HCT116 (cell line): ENCODE data around the gene ALDH1A2. TPM values are rescaled to one million over a fixed set of nuclear protein-coding genes. Genes with fewer than 3 reads are reported as not detected.

Source experiments
- ATAC-seq: fragments of 200-7000 bp; cut with Tn5 transposase; 2 replicates; pipeline ENCODE4 v1.9.1; 2020; ENCODE audit warnings: mild to moderate bottlenecking, moderate library complexity
- BruUV-seq: library from RNA; stranded (reverse); fragments of 400-500 nt; replicated peaks from 2 replicates; lab custom pipeline; 2021; lab: Mats Ljungman, UMichigan
- CTCF ChIA-PET: fragments of 300-600 bp; sonication (Branson Sonifier 250); formaldehyde crosslinking; loops from one replicate; lab custom pipeline; 2021; ENCODE audit warnings: antibody characterized with exemption; lab: Charles Lee
- POLR2A ChIA-PET: fragments of 300-600, 350-600 bp; sonication (Branson Sonifier 250); formaldehyde crosslinking; loops from one replicate; lab custom pipeline; 2021; ENCODE audit warnings: antibody characterized with exemption; lab: Charles Lee
- RAD21 ChIA-PET, 2 experiments: fragments of 300-600 bp; sonication (Branson Sonifier 250); formaldehyde crosslinking; loops; one replicate each; lab custom pipeline; 2023; ENCODE audit warnings: low total read pairs in 2 of 2; ENCODE audit not compliant: uncharacterized antibody in 2 of 2, unreplicated experiment in 2 of 2, low non-redundant PET in 1 of 2; lab: Charles Lee
- DNase-seq: peaks from one replicate; pipeline ENCODE4 v3.0.0-alpha.2; 2010; ENCODE audit warnings: low read depth, low spot score
- H2AFZ ChIP-seq: fragments of 200-600 bp; shearing (Covaris generic), sonication (generic); 2 replicates; pipeline ENCODE4 v1.6.1; 2017; ENCODE audit warnings: low read depth, mixed run types, mixed read lengths, antibody characterized with exemption, low read length; ENCODE audit not compliant: poor library complexity, severe bottlenecking
- H3K27ac ChIP-seq: 2 replicates; pipeline ENCODE4 v1.5.1; 2012; ENCODE audit warnings: low read depth, low read length
- H3K27me3 ChIP-seq: fragments of 200-600 bp; sonication (generic); 2 replicates; pipeline ENCODE4 v1.6.1; 2016; ENCODE audit warnings: mixed run types, low read length, mixed read lengths; ENCODE audit not compliant: insufficient read depth
- H3K36me3 ChIP-seq, 2 experiments: fragments of 200-500 bp in 1 of 2; fragments of 200-600 bp in 1 of 2; sonication (Bioruptor generic) in 1 of 2; sonication (generic) in 1 of 2; 2 replicates each; pipeline versions ENCODE4 v1.5.1 to v1.6.1; 2014 to 2016; ENCODE audit warnings: low read length in 2 of 2, inconsistent platforms in 1 of 2, mixed read lengths in 1 of 2, mixed run types in 1 of 2; ENCODE audit not compliant: insufficient read depth in 2 of 2, control insufficient read depth in 1 of 2
- H3K4me1 ChIP-seq, 2 experiments: fragments of 200-600 bp in 1 of 2; sonication (generic) in 1 of 2; 2 replicates each; pipeline versions ENCODE4 v1.5.1 to v1.6.1; 2012 to 2017; ENCODE audit warnings: low read length in 2 of 2, inconsistent platforms in 1 of 2, mild to moderate bottlenecking in 1 of 2, mixed read lengths in 1 of 2, mixed run types in 1 of 2, moderate library complexity in 1 of 2; ENCODE audit not compliant: insufficient read depth in 2 of 2, control insufficient read depth in 1 of 2
- H3K4me2 ChIP-seq: fragments of 200-600 bp; sonication (generic); 2 replicates; pipeline ENCODE4 v1.6.1; 2017; ENCODE audit warnings: mixed run types, low read length, mixed read lengths
- H3K4me3 ChIP-seq, 2 experiments: fragments of 200-600 bp in 1 of 2; sonication (generic) in 1 of 2; replicated peaks in 1 of 2; 2 replicates each; pipeline ENCODE4 v1.5.1; 2011 to 2016; ENCODE audit warnings: low read length in 2 of 2, control low read depth in 1 of 2, low read depth in 1 of 2, mild to moderate bottlenecking in 1 of 2, mixed read lengths in 1 of 2, mixed run types in 1 of 2
- H3K79me2 ChIP-seq: fragments of 200-600 bp; sonication (generic); 2 replicates; pipeline ENCODE4 v1.6.1; 2017; ENCODE audit warnings: mild to moderate bottlenecking, mixed run types, low read length, moderate library complexity, mixed read lengths; ENCODE audit not compliant: insufficient read depth
- H3K9ac ChIP-seq: fragments of 200-600 bp; sonication (generic); 2 replicates; pipeline ENCODE4 v1.6.1; 2016; ENCODE audit warnings: low read length, mixed read lengths
- H3K9me2 ChIP-seq: fragments of 200-600 bp; sonication (generic), shearing (Covaris generic); 2 replicates; pipeline ENCODE4 v1.6.1; 2017; ENCODE audit warnings: mixed run types, mild to moderate bottlenecking, moderate library complexity; ENCODE audit not compliant: insufficient read depth
- H3K9me3 ChIP-seq, 2 experiments: fragments of 200-500 bp in 1 of 2; fragments of 200-600 bp in 1 of 2; sonication (Bioruptor generic) in 1 of 2; sonication (generic) in 1 of 2; 2 replicates each; pipeline ENCODE4 v1.6.1; 2014 to 2017; ENCODE audit warnings: low read length in 2 of 2, mixed read lengths in 2 of 2, inconsistent platforms in 1 of 2, low read depth in 1 of 2, mild to moderate bottlenecking in 1 of 2, mixed run types in 1 of 2, moderate library complexity in 1 of 2; ENCODE audit not compliant: control insufficient read depth in 1 of 2, insufficient read depth in 1 of 2
- H4K20me1 ChIP-seq: fragments of 200-600 bp; sonication (generic), shearing (Covaris generic); 2 replicates; pipeline ENCODE4 v1.6.1; 2017; ENCODE audit warnings: mixed run types, mild to moderate bottlenecking, moderate library complexity; ENCODE audit not compliant: insufficient read depth
- CBX3 ChIP-seq: IDR thresholded peaks from 2 replicates; pipeline ENCODE4 v1.6.1; 2012; ENCODE audit warnings: low read depth
- EGR1 ChIP-seq: IDR thresholded peaks from 2 replicates; pipeline ENCODE4 v1.6.1; 2012; ENCODE audit warnings: low read depth
- EZH2 ChIP-seq: fragments of 200-600 bp; sonication (generic); IDR thresholded peaks from 2 replicates; pipeline ENCODE4 v1.6.1; 2017; ENCODE audit warnings: antibody characterized with exemption, mixed run types
- EZH2phosphoT487 ChIP-seq: fragments of 200-600 bp; IDR thresholded peaks from 2 replicates; pipeline ENCODE4 v1.6.1; 2018; ENCODE audit warnings: antibody characterized with exemption, borderline replicate concordance
- FOSL1 ChIP-seq: IDR thresholded peaks from 2 replicates; pipeline ENCODE4 v1.6.1; 2012; ENCODE audit warnings: low read depth
- POLR2AphosphoS5 ChIP-seq: IDR thresholded peaks from 2 replicates; pipeline ENCODE4 v1.6.1; 2011; ENCODE audit warnings: mild to moderate bottlenecking, low read depth, low read length, moderate library complexity
- RAD21 ChIP-seq: IDR thresholded peaks from 2 replicates; pipeline ENCODE4 v1.6.1; 2012; ENCODE audit warnings: low read depth, mild to moderate bottlenecking
- TCF7L2 ChIP-seq: IDR thresholded peaks from 2 replicates; pipeline ENCODE4 v1.7.0; 2011; ENCODE audit warnings: borderline replicate concordance, inconsistent platforms; ENCODE audit not compliant: insufficient read depth, insufficient read length; ENCODE audit errors: extremely low read depth
- ZFX ChIP-seq: fragments of 450-650 bp; IDR thresholded peaks from 2 replicates; pipeline ENCODE4 v1.6.1; 2017
- intact Hi-C: fragments of 100-400 bp; cut with micrococcal nuclease; formaldehyde crosslinking; loops from 2 replicates; pipeline ENCODE4 v1.10.0; 2022
- total RNA-seq: library from RNA; stranded (reverse); gene quantifications from one replicate; pipeline ENCODE4 v1.2.1, GENCODE V29; 2021; ENCODE audit not compliant: unreplicated experiment
- TF ChIP-seq, protein P1 (sequence below), 3 experiments: fragments of 200-600 bp in 1 of 3; sonication (generic) in 1 of 3; IDR thresholded peaks in 2 of 3; conservative IDR thresholded peaks in 1 of 3; 2 replicates each; pipeline ENCODE4 v1.5.1; 2012 to 2017; ENCODE audit warnings: low read depth in 2 of 3, low read length in 2 of 3, antibody characterized with exemption in 1 of 3, borderline replicate concordance in 1 of 3, control low read depth in 1 of 3, mild to moderate bottlenecking in 1 of 3, mixed read lengths in 1 of 3, mixed run types in 1 of 3, moderate library complexity in 1 of 3; ENCODE audit not compliant: insufficient read depth in 1 of 3
- TF ChIP-seq, protein P2 (sequence below): IDR thresholded peaks from 2 replicates; pipeline ENCODE4 v1.6.1; 2012

The ALDH1A2 gene
- total RNA-seq, 1 experiment from 2014 or later = 1.7 TPM

GRCh38 chr15:58042006-58042405 lies 23.5 kb downstream of the ALDH1A2 start:
- Histone ChIP-seq H4K20me1 (no peaks in the 10 kb centered on the region), H2AFZ (no peak overlapping the region), H3K36me3 (no peaks in the 10 kb centered on the region), H3K9me2 (no peaks in the 10 kb centered on the region), H3K4me2 (no peak overlapping the region), H3K4me3 (no peak overlapping the region), H3K79me2 (no peaks in the 10 kb centered on the region), H3K9ac (no peak overlapping the region), H3K27ac (no peak overlapping the region), H3K9me3 (no peaks in the 10 kb centered on the region), H3K27me3 (no peaks in the 10 kb centered on the region), H3K4me1 (no peaks in the 10 kb centered on the region)
- no peak for ATAC-seq
- intact Hi-C loops = no loop called here
- ChIA-PET POLR2A (no interaction called here), CTCF (no interaction called here), RAD21 (no interaction called here)
- DNase-seq = no peak
- BruUV-seq = no TSS peak
- TF ChIP-seq CBX3 (no peak), EZH2phosphoT487 (no peak), POLR2AphosphoS5 (no peak), TCF7L2 (no peak), FOSL1 (no peak), ZFX (no peak), RAD21 (no peak), EGR1 (no peak), EZH2 (no peak)
- TF ChIP-seq, protein P1, sequence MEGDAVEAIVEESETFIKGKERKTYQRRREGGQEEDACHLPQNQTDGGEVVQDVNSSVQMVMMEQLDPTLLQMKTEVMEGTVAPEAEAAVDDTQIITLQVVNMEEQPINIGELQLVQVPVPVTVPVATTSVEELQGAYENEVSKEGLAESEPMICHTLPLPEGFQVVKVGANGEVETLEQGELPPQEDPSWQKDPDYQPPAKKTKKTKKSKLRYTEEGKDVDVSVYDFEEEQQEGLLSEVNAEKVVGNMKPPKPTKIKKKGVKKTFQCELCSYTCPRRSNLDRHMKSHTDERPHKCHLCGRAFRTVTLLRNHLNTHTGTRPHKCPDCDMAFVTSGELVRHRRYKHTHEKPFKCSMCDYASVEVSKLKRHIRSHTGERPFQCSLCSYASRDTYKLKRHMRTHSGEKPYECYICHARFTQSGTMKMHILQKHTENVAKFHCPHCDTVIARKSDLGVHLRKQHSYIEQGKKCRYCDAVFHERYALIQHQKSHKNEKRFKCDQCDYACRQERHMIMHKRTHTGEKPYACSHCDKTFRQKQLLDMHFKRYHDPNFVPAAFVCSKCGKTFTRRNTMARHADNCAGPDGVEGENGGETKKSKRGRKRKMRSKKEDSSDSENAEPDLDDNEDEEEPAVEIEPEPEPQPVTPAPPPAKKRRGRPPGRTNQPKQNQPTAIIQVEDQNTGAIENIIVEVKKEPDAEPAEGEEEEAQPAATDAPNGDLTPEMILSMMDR (IDR thresholded peaks at IDR 0.05 in 2 of 3, conservative IDR thresholded peaks at IDR 0.05 in 1 of 3; ENCODE audit: borderline replicate concordance in 1 of 3, insufficient read depth in 1 of 3, low read depth in 2 of 3, low read length in 2 of 3) = no peak
- TF ChIP-seq, protein P2, sequence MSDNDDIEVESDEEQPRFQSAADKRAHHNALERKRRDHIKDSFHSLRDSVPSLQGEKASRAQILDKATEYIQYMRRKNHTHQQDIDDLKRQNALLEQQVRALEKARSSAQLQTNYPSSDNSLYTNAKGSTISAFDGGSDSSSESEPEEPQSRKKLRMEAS = no peak
